Aorta (tissue), 5 donors: ENCODE measurements around the gene SWSAP1. TPM values are rescaled to one million over a fixed set of nuclear protein-coding genes. Genes with fewer than 3 reads are reported as not detected.
"Not testable (repeated sequence)": the region's sequence is repeated elsewhere in the genome, so short reads cannot be mapped to it uniquely, and the experiment has no call there.

Source experiments
- ATAC-seq: fragments of 200-7000 bp; cut with Tn5 transposase; one replicate; pipeline ENCODE4 v1.9.1; 2022; ENCODE audit warnings: moderate library complexity; ENCODE audit not compliant: low FRiP score
- DNase-seq, 2 donors: peaks; one replicate each; pipeline ENCODE4 v3.0.0-alpha.2; 2020
- H3K27ac ChIP-seq, 2 donors: one replicate each; pipeline ENCODE4 v1.5.1; 2013; ENCODE audit warnings: low read length in 2 of 2, mild to moderate bottlenecking in 2 of 2, moderate library complexity in 2 of 2, control low read depth in 1 of 2, inconsistent platforms in 1 of 2, low read depth in 1 of 2
- H3K27me3 ChIP-seq, 2 donors: one replicate each; pipeline ENCODE4 v1.6.1; 2013; ENCODE audit warnings: control low read depth in 1 of 2, low read length in 1 of 2, mild to moderate bottlenecking in 1 of 2, moderate library complexity in 1 of 2; ENCODE audit not compliant: insufficient read depth in 2 of 2, control insufficient read depth in 1 of 2
- H3K36me3 ChIP-seq, 2 donors: one replicate each; pipeline ENCODE4 v1.6.1; 2013; ENCODE audit warnings: control low read depth in 1 of 2, low read length in 1 of 2, mild to moderate bottlenecking in 1 of 2; ENCODE audit not compliant: insufficient read depth in 2 of 2, control insufficient read depth in 1 of 2
- H3K4me1 ChIP-seq, 2 donors: one replicate each; pipeline ENCODE4 v1.6.1; 2013; ENCODE audit warnings: low read length in 2 of 2, control low read depth in 1 of 2, mild to moderate bottlenecking in 1 of 2, moderate library complexity in 1 of 2; ENCODE audit not compliant: insufficient read depth in 2 of 2, control insufficient read depth in 1 of 2
- H3K4me3 ChIP-seq, 2 donors: one replicate each; pipeline ENCODE4 v1.5.1; 2013; ENCODE audit warnings: low read length in 2 of 2, control low read depth in 1 of 2, mild to moderate bottlenecking in 1 of 2
- H3K9me3 ChIP-seq: one replicate; pipeline ENCODE4 v1.6.1; 2013; ENCODE audit warnings: mild to moderate bottlenecking, low read length; ENCODE audit not compliant: control insufficient read depth
- WGBS, 2 donors: extraction: QIAGEN DNeasy Blood & Tissue Kit; methylation state at CpG; one replicate each; pipeline ENCODE4 v1.1.7; 2013; 5-methylcytosine and 5-hydroxymethylcytosine counted together
- intact Hi-C, 2 donors: fragments of 100-400 bp; cut with DNase I; formaldehyde crosslinking; loops; one replicate each; pipeline versions ENCODE4 v1.14.2 to v1.15.0; 2022
- polyA plus RNA-seq, 2 donors: library from polyadenylated mRNA; stranded (reverse); fragments of 200-250 nt; gene quantifications; one replicate each; pipeline ENCODE4 v1.2.3, GENCODE V29; 2013
- total RNA-seq, 2 donors: library from RNA; stranded (reverse); fragmentation: NEBNext Ultra II Directional; extraction: Animal tissue kit (Norgen Biotek cat#: 25700); gene quantifications; one replicate each; pipeline ENCODE4 v1.2.1, GENCODE V29; 2021
- donor health status: healthy with polysubstance abuse.
- donor health status: Bipolar disorder and iron deficiency.
- donor health status: DM: no; HTN: no; CAD: no.
- donor health status: DM: no; HTN: no; CAD: no.
- donor health status: DM: yes; HTN: yes; CAD: no.

The SWSAP1 gene
- total and polyA plus RNA-seq, 4 donors = 0.50 to 5.7 (median 1.6) TPM

DNA sequence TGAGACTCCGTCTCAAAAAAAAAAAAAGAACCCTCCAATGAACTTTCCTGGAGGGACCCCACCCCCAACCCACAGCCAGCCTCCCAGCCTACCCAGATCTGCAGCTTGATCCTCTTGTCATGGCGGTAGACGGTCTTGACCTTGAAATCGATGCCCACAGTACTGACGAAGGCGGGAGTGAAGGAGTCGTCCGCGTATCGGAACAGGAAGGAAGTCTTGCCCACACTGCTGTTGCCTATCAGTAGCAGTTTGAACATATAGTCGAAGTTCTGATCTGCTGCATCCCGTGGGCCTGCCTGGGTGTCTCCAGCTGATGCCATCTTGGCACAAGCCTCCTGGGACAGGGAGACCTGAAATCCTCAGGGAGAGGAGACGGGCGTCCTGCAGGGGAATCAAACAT lies 37.4 kb upstream of the SWSAP1 start:
- ATAC-seq (no peak), DNase-seq (no peak)
- no peaks in the 10 kb centered on the region for H3K9me3 ChIP-seq
- H3K4me3 ChIP-seq = no peak overlapping the region
- no peaks in the 10 kb centered on the region for H3K4me1 ChIP-seq
- H3K27me3 ChIP-seq = no peaks in the 10 kb centered on the region
- WGBS, 2 donors = 88 to 93% methylated on average over 13 to 14 of the region's 14 CpGs
- peaks cover 0 to 6% of the 10 kb centered on the region in 2 donors for H3K36me3 ChIP-seq
- intact Hi-C loops = loop anchor here in 1 of 2 donors (5.0 kb wide), 2 partner anchors 40 kb away; partner anchors contain the start of gene TSPAN16
- no peak overlapping the region for H3K27ac ChIP-seq

DNA sequence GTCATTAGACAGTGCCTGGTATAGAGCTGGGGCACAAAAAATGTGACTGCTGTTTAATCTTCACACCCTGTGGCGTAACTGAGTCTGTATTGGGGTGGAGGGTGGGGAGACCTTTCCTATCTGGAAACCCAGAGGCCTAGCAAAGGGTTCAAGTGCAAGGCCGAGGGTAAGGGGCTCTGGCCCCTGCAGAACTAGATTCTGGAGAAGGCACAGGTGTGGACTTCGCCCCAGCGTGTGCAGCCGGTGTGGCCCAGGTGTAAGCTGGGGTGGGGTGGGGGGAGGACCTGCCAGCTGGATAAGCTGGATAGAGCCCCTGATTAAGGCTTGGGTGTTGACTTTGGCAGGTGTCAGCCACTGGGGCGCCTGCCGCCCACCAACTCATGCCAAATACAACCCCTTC lies 36.3 kb upstream of the SWSAP1 start:
- DNase-seq (no peak), ATAC-seq (no peak)
- Histone ChIP-seq H3K4me1 (no peaks in the 10 kb centered on the region), H3K36me3 (peaks cover 0 to 6% of the 10 kb centered on the region in 2 donors), H3K9me3 (no peaks in the 10 kb centered on the region), H3K27ac (no peak overlapping the region), H3K27me3 (no peaks in the 10 kb centered on the region), H3K4me3 (no peak overlapping the region)
- WGBS, 2 donors = 57 to 66% methylated on average over 7 of the region's 7 CpGs
- intact Hi-C loops = loop anchor here in 1 of 2 donors (5.0 kb wide), 2 partner anchors 39 to 41 kb away; partner anchors contain the start of gene TSPAN16

DNA sequence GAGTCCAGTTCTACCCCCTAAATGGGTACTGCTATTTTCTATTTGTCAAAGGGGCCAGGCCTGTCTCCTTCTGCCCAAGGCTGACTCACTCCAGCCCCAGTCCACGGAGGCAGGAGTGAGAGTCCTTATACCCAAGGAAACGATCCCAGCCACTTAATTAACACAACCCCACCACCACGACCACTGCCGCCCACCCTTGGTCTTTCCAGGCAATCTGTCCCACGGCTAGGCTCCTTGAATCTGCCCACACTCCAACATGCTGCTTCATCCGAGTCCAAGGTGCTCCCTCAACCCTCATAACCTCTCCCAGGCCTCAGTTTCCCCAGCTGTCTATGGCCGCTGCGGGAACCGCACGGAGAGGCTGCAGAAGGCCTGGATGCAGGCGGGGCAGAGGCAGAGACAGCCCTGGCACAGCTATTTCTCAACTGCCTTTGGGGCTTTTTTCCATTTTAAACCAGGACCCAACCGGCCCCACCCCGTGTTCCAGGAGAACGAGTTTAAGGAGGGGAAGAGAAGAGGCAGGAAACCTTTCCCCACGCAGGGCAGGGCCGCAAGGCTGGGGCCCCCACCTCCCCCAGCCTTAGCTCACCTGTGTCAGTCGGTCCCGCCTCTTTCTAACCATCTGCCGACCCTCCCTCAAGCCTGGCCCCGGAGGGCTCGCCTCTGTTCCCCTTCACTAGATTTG lies 35.8 kb upstream of the SWSAP1 start:
- Histone ChIP-seq H3K4me3 (peak overlapping the region; percentile 58 to 72), H3K9me3 (no peaks in the 10 kb centered on the region), H3K4me1 (no peaks in the 10 kb centered on the region), H3K36me3 (peaks cover 0 to 4% of the 10 kb centered on the region in 2 donors), H3K27me3 (no peaks in the 10 kb centered on the region), H3K27ac (no peak overlapping the region)
- DNase-seq (no peak), ATAC-seq (peak; percentile 49)
- intact Hi-C loops = loop anchor here in 1 of 2 donors (5.0 kb wide), 2 partner anchors 39 to 41 kb away; partner anchors contain the start of gene TSPAN16
- WGBS, 2 donors = 10 to 11% methylated on average over 21 of the region's 21 CpGs

DNA sequence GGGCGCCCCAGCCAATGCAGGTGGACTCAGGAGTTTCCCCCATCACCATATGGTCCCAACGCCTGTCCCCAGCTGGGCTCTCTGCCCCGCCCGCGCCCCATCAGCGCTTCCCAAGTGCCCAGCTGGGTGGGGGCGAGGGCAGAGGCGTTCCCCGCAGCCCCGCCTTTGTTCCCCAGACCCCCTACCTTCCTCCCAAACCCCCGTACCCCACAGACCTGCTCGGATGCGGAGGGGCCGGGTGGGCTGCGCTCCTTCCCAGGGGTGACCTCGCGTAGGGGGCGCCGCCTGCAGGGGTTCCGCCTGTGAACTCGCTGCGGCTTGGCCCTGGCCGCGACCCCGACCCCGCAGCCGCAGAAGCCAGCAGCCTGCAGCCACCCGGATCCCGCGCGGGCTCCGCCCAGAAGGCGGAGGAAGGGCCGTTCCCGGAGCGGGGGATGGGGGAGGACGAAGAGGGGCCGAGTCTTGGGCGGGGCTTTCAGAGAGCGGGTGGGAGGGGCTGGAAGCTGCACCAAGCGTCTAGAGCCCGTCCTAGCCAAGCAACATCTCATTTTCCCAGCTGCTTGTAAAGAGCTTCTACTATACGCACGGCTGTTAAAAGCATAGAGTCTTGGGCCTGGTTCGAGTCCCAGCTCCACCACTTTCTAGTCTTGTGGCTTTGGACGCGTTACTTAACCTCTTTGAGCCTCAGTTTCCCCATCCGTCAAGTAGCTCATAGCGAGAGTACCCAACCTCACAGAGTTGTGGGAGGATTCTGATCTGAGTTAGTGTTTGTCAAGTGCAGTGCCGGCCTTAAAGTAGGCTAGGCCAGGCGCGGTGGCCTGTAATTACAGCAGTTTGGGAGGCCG lies 35.0 kb upstream of the SWSAP1 start, which contains the start of gene RAB3D:
Gene RAB3D, minus strand, starts transcription at position 404 of the 845 bp plus-strand sequence. CDS start 2,258 bp downstream, outside the sequence.
- intact Hi-C loops = loop anchor here in 1 of 2 donors (5.0 kb wide), 2 partner anchors 38 to 42 kb away; partner anchors contain the start of gene TSPAN16
- Histone ChIP-seq H3K27ac (peak within 1 kb of the TSS in 1 of 2 donors; percentile 7), H3K9me3 (no peaks in the 10 kb centered on the region), H3K36me3 (peaks cover 0 to 4% of the 10 kb centered on the region in 2 donors), H3K27me3 (no peaks in the 10 kb centered on the region), H3K4me1 (no peaks in the 10 kb centered on the region), H3K4me3 (peak within 1 kb of the TSS; percentile 58 to 72)
- ATAC-seq = peak; percentile 93
- WGBS, 2 donors = 5 to 6% methylated on average over 46 to 53 of the region's 53 CpGs
- peak; percentile 96 to 97 for DNase-seq

DNA sequence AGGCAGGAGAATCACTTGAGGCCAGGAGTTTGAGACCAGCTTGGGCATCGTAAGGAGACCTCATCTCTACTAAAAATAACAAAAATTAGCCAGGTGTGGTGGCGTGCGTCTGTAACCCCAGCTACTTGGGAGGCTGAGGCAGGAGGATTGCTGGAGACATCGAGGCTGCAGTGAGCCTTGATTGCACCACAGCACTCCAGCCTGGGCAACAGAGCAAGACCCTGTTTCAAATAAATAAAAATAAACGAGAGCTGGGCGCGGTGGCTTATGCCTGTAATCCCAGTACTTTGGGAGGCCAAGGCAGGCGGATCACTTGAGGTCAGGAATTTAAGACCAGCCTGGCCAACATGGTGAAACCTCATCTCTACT lies 34.4 kb upstream of the SWSAP1 start:
- DNase-seq = not testable (repeated sequence)

DNA sequence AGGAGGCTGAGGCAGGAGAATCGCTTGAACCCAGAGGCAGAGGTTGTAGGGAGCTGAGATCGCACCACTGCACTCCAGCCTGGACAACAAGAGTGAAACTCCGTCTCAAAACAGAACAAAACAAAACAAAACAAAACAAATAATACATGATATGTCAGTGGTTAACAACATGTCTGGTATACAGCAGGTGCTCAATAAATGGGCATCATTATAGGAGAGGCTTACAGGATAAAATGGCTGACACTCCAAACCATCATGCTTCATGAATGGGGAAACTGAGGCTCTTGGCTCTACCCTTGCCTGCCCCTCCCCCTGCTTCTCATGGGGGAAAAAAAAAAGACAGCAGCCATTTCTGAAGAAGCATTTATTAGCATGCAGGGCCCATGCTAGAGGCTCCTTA lies 32.0 kb upstream of the SWSAP1 start:
- H3K36me3 ChIP-seq = no peaks in the 10 kb centered on the region
- no peaks in the 10 kb centered on the region for H3K4me1 ChIP-seq
- no peak overlapping the region for H3K4me3 ChIP-seq
- H3K9me3 ChIP-seq = no peaks in the 10 kb centered on the region
- ATAC-seq (no peak), DNase-seq (no peak)
- intact Hi-C loops = no loop called here
- H3K27ac ChIP-seq = no peak overlapping the region
- 86 to 95% methylated on average over 3 of the region's 3 CpGs for WGBS, 2 donors
- H3K27me3 ChIP-seq = no peaks in the 10 kb centered on the region

More for the DNA sequence above, 34.4 kb upstream of the SWSAP1 start:
- H3K9me3 ChIP-seq, intact Hi-C loops, ATAC-seq, H3K4me3 ChIP-seq, H3K27me3 ChIP-seq, H3K36me3 ChIP-seq, H3K4me1 ChIP-seq: not testable (repeated sequence)
- 77 to 80% methylated on average over 8 of the region's 8 CpGs for WGBS, 2 donors
- H3K27ac ChIP-seq = peak overlapping the region in 1 of 2 donors; percentile 7

DNA sequence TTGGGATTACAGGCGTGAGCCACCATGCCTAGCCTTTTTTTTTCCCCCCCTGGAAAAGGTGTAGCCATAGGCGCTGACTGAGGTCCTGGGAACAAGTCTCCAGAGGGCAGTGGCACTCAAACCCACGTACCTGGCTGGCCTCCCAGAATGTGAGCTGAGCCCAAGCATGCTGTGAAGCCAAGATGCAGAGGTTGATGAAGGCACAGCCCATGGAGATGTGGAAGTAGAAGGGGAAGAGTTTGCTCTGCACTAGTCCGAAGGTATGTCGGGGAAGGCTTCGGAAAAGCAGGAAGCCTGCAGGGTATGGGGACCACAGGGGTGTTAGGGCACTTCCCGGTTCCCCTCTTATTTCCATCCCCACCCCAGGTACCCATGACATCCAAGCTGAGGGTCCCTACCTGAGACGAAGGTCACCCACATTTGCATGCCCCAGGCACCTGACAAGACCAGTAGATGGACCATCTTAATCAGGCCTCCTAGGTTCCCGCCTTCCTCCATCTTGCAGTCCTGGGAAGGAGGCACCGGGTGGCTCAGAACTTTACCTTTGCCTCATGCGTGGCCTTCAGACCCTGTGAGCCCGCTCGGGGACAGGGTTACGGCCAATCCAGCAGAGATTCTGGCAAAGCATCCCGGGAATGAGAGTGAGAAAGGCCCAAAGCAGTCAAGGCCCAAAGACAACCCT lies 29.2 kb upstream of the SWSAP1 start:
- ATAC-seq = no peak
- WGBS, 2 donors = 20 to 25% methylated on average over 15 of the region's 15 CpGs

More for the DNA sequence above, 29.2 kb upstream of the SWSAP1 start:
- H3K4me1 ChIP-seq = no peaks in the 10 kb centered on the region
- H3K27ac ChIP-seq = peak overlapping the region in 1 of 2 donors; percentile 16
- no peaks in the 10 kb centered on the region for H3K36me3 ChIP-seq
- peaks cover 1% of the 10 kb centered on the region for H3K9me3 ChIP-seq
- H3K4me3 ChIP-seq = peak overlapping the region in 1 of 2 donors; percentile 39
- no peak for DNase-seq
- intact Hi-C loops = no loop called here
- no peaks in the 10 kb centered on the region for H3K27me3 ChIP-seq
